ENCODE results near the gene EXOC3L1. TPM values are rescaled to one million over a fixed set of nuclear protein-coding genes. Genes with fewer than 3 reads are reported as not detected.

The EXOC3L1 gene
- total and polyA plus RNA-seq, 2 of the 13 experiments (the other 11 are each of a cell fraction or from before 2014, with no cell fraction given), result 0.12 TPM; not detected in 1

GRCh38 chr16:67184995-67185650, 4.8 kb downstream of the EXOC3L1 start:
- Histone ChIP-seq H3K9ac (ENCODE audit: insufficient read depth, low read depth, low read length) (peak overlapping the region; percentile 93; the same call in 1 of the 2 replicates), H4K20me1 (ENCODE audit: insufficient read depth, low read length) (no peaks in the 10 kb centered on the region), H3K4me3 (replicated peaks in 1 of 3; ENCODE audit: insufficient read depth in 1 of 3, low read depth in 2 of 3, low read length in 3 of 3) (peak overlapping the region in 2 of 3 experiments; percentile 82 to 98; a peak in 4 of 6 replicates), H3K4me2 (ENCODE audit: low read depth, low read length) (peak overlapping the region; percentile 96), H3K36me3 (replicated peaks in 1 of 2; ENCODE audit: control insufficient read depth in 1 of 2, insufficient read depth in 2 of 2, low read length in 2 of 2) (no peaks in the 10 kb centered on the region), H3K4me1 (ENCODE audit: insufficient read depth, low read length) (peaks cover 48% of the 10 kb centered on the region), H3K79me2 (ENCODE audit: insufficient read depth, low read length) (no peaks in the 10 kb centered on the region), H3K9me3 (ENCODE audit: low read length) (no peaks in the 10 kb centered on the region), H2AFZ (ENCODE audit: low read length) (no peak overlapping the region), H3K27me3 (ENCODE audit: control insufficient read depth in 1 of 2, insufficient read depth in 2 of 2, low read length in 2 of 2) (peaks cover 7 to 10% of the 10 kb centered on the region in 2 experiments; a peak in 2 of 5 replicates), H3K27ac (ENCODE audit: extremely low read length, insufficient read depth, low read length) (no peak overlapping the region)
- no TSS peak for BruUV-seq (replicated peaks)
- 36% methylated on average over 34 of the region's 43 CpGs for WGBS (ENCODE audit: low lambda C conversion rate)
- ATAC-seq, result peak; percentile 70
- peak; percentile 94 for FAIRE-seq
- peak; percentile 86 for DNase-seq (ENCODE audit: low spot score)
- CTCF ChIA-PET (ENCODE audit: low intra/inter-chr PET ratio, low total read pairs), result interaction anchor here (0.8 to 2.7 kb wide), 8 partner anchors 11 to 290 kb away, joined by 3 to 28 read pairs (median 4); no protein-coding TSS in a partner anchor
- intact Hi-C loops (cut with micrococcal nuclease; ENCODE audit: unreplicated experiment), result loop anchor here (1.0 to 5.0 kb wide), 3 partner anchors 42 to 208 kb away; partner anchors contain the start of gene TMEM208
- POLR2A ChIA-PET, result interaction anchor here (1.0 to 2.8 kb wide), 8 partner anchors 12 to 167 kb away, joined by 4 to 18 read pairs (median 6); partner anchors contain the start of genes CBFB, FHOD1, NOL3 and TMEM208
- in situ Hi-C loops (cut with HindIII; ENCODE audit: extremely low pct_ligation_motif_present, low pct_unique_long_range_greater_than_20kb), result loop anchor here (5.0 kb wide), 1 partner anchor 208 kb away; no protein-coding TSS in a partner anchor
- peak; percentile 34; the same call in 1 of the 2 replicates for TF ChIP-seq CEBPG (CRISPR knock-in tag; IDR thresholded peaks at IDR 0.05)
- TF ChIP-seq ZMAT3 (CRISPR knock-in tag; conservative IDR thresholded peaks at IDR 0.05), result peak; percentile 96
- TF ChIP-seq TFE3 (CRISPR knock-in tag; IDR thresholded peaks at IDR 0.05), result peak; percentile 86
- 0 out of 2 replicates have a peak, but pooled peaks have one; percentile 27 for TF ChIP-seq ZFP41 (CRISPR knock-in tag; IDR thresholded peaks at IDR 0.05; ENCODE audit: borderline replicate concordance)
- TF ChIP-seq ZNF350 (CRISPR knock-in tag; IDR thresholded peaks at IDR 0.05; ENCODE audit: borderline replicate concordance, low read depth), result peak; percentile 84
- TF ChIP-seq NCOR1 (IDR thresholded peaks at IDR 0.05; ENCODE audit: borderline replicate concordance, low read length), result no peak
- TF ChIP-seq ZFP91 (CRISPR knock-in tag; IDR thresholded peaks at IDR 0.05; ENCODE audit: borderline replicate concordance), result peak; percentile 87
- no peak for TF ChIP-seq POLR2AphosphoS5 (IDR thresholded peaks at IDR 0.05; ENCODE audit: low read depth, low read length)
- 0 out of 2 replicates have a peak, but pooled peaks have one; percentile 24 for TF ChIP-seq ZNF572 (CRISPR knock-in tag; IDR thresholded peaks at IDR 0.05)
- peak; percentile 7; the same call in 1 of the 2 replicates for TF ChIP-seq ZBTB46 (CRISPR knock-in tag; IDR thresholded peaks at IDR 0.05; ENCODE audit: borderline replicate concordance)
- TF ChIP-seq NFE2L2 (IDR thresholded peaks at IDR 0.05; ENCODE audit: low read length), result no peak
- peak; percentile 76 for TF ChIP-seq SP5 (CRISPR knock-in tag; IDR thresholded peaks at IDR 0.05; ENCODE audit: borderline replicate concordance, low read depth)
- TF ChIP-seq HMGXB4 (CRISPR knock-in tag; IDR thresholded peaks at IDR 0.05; ENCODE audit: borderline replicate concordance in 1 of 2, low read depth in 1 of 2), result peak; percentile 95 to 98
- no peak for TF ChIP-seq ZNF737 (CRISPR knock-in tag; IDR thresholded peaks at IDR 0.05; ENCODE audit: borderline replicate concordance)
- peak; percentile 24; the same call in 1 of the 2 replicates for TF ChIP-seq ZNF343 (CRISPR knock-in tag; IDR thresholded peaks at IDR 0.05)
- TF ChIP-seq ADNP (CRISPR knock-in tag; IDR thresholded peaks at IDR 0.05), result no peak
- no peak for TF ChIP-seq ZBTB42 (CRISPR knock-in tag; IDR thresholded peaks at IDR 0.05)

Measured in HepG2 (cell line).